Keratinocyte (primary cell): ENCODE measurements around the gene MYO9A. TPM values are rescaled to one million over a fixed set of nuclear protein-coding genes. Genes with fewer than 3 reads are reported as not detected.

ENCODE experiments used
- DNase-seq: peaks from one replicate; pipeline ENCODE4 v3.0.0-alpha.2; 2011; ENCODE audit warnings: low read depth, missing footprints, low spot score
- FAIRE-seq: peaks from 2 replicates; lab custom pipeline; 2011; peaks lifted over from hg19 to GRCh38; lab: Jason Lieb, UNC
- H2AFZ ChIP-seq: 2 replicates; pipeline ENCODE4 v1.6.0; 2012; ENCODE audit warnings: low read length, control low read depth, inconsistent platforms; ENCODE audit not compliant: control insufficient read depth
- H3K27ac ChIP-seq: 2 replicates; pipeline ENCODE4 v1.5.1; 2011; ENCODE audit warnings: low read length; ENCODE audit not compliant: control insufficient read depth, insufficient read depth
- H3K27me3 ChIP-seq: 3 replicates; pipeline ENCODE4 v1.6.0; 2011; ENCODE audit warnings: low read length; ENCODE audit not compliant: control insufficient read depth, insufficient read depth; ENCODE audit errors: extremely low read depth
- H3K36me3 ChIP-seq, 2 experiments: 2 replicates in 1 of 2; 3 replicates in 1 of 2; pipeline ENCODE4 v1.5.1; 2011; ENCODE audit warnings: low read length in 2 of 2, mild to moderate bottlenecking in 1 of 2; ENCODE audit not compliant: control insufficient read depth in 2 of 2, insufficient read depth in 2 of 2; ENCODE audit errors: extremely low read depth in 1 of 2
- H3K4me1 ChIP-seq: 3 replicates; pipeline ENCODE4 v1.5.1; 2011; ENCODE audit warnings: low read length; ENCODE audit not compliant: control insufficient read depth, insufficient read depth; ENCODE audit errors: extremely low read depth
- H3K4me2 ChIP-seq: 3 replicates; pipeline ENCODE4 v1.6.0; 2011; ENCODE audit warnings: low read depth, low read length; ENCODE audit not compliant: control insufficient read depth, insufficient read depth; ENCODE audit errors: extremely low read depth
- H3K4me3 ChIP-seq, 3 experiments: fragments of 200-600 bp in 1 of 3; sonication (generic) in 1 of 3; 2 replicates in 2 of 3; 3 replicates in 1 of 3; pipeline ENCODE4 v1.5.1; 2011 to 2016; ENCODE audit warnings: low read length in 3 of 3, mild to moderate bottlenecking in 3 of 3, control low read depth in 2 of 3, inconsistent platforms in 1 of 3, low read depth in 1 of 3, mixed read lengths in 1 of 3, mixed run types in 1 of 3, moderate library complexity in 1 of 3; ENCODE audit not compliant: control insufficient read depth in 2 of 3, insufficient read depth in 2 of 3; ENCODE audit errors: extremely low read depth in 1 of 3
- H3K79me2 ChIP-seq: 2 replicates; pipeline ENCODE4 v1.6.0; 2012; ENCODE audit warnings: low read length; ENCODE audit not compliant: control insufficient read depth, insufficient read depth
- H3K9ac ChIP-seq: 3 replicates; pipeline ENCODE4 v1.6.0; 2011; ENCODE audit warnings: low read length; ENCODE audit not compliant: control insufficient read depth, insufficient read depth; ENCODE audit errors: extremely low read depth
- H3K9me1 ChIP-seq: 3 replicates; pipeline ENCODE4 v1.6.0; 2011; ENCODE audit warnings: low read length; ENCODE audit not compliant: control insufficient read depth, insufficient read depth; ENCODE audit errors: extremely low read depth
- H3K9me3 ChIP-seq: 2 replicates; pipeline ENCODE4 v1.5.1; 2012; ENCODE audit warnings: low read depth, low read length; ENCODE audit not compliant: control insufficient read depth
- H4K20me1 ChIP-seq: 3 replicates; pipeline ENCODE4 v1.6.0; 2011; ENCODE audit warnings: low read length; ENCODE audit not compliant: control insufficient read depth, insufficient read depth; ENCODE audit errors: extremely low read depth
- EZH2 ChIP-seq: IDR thresholded peaks from one replicate; pipeline ENCODE4 v1.6.1; 2012; ENCODE audit warnings: inconsistent platforms, mild to moderate bottlenecking, low read length, moderate library complexity
- dilution Hi-C: fragments of 300-500 bp; cut with MboI; formaldehyde crosslinking; loops from one replicate; pipeline ENCODE4 v1.7.0; 2020; ENCODE audit warnings: low sequenced_read_pairs; ENCODE audit not compliant: extremely low pct_ligation_motif_present
- polyA plus RNA-seq, 5 experiments: library from polyadenylated mRNA; depleted of rRNA in 3 of 5; stranded (reverse) in 3 of 5; stranded (forward) in 1 of 5; unstranded in 1 of 5; fragments of >200 nt; gene quantifications; 1 replicate in 1 of 5; 2 replicates in 3 of 5; 3 replicates in 1 of 5; pipeline versions ENCODE4 v1.2.1 to v1.2.3, GENCODE V29; 2011 to 2012; ENCODE audit warnings: missing spikeins in 2 of 5, low read depth in 1 of 5, low replicate concordance in 1 of 5
- TF ChIP-seq, protein P1 (sequence below), 3 experiments: IDR thresholded peaks in 1 of 3; conservative IDR thresholded peaks in 1 of 3; optimal IDR thresholded peaks in 1 of 3; 2 replicates in 2 of 3; 3 replicates in 1 of 3; pipeline versions ENCODE3 to v1.5.1; 2011; ENCODE audit warnings: low read length in 3 of 3, mild to moderate bottlenecking in 3 of 3, moderate library complexity in 2 of 3, control low read depth in 1 of 3, inconsistent platforms in 1 of 3; ENCODE audit not compliant: insufficient read depth in 2 of 3; ENCODE audit errors: extremely low read depth in 1 of 3

The MYO9A gene
- polyA plus RNA-seq, 1 donor (not counting 4 experiments of a cell fraction or from before 2014, with no cell fraction given) = 10.6 TPM

DNA sequence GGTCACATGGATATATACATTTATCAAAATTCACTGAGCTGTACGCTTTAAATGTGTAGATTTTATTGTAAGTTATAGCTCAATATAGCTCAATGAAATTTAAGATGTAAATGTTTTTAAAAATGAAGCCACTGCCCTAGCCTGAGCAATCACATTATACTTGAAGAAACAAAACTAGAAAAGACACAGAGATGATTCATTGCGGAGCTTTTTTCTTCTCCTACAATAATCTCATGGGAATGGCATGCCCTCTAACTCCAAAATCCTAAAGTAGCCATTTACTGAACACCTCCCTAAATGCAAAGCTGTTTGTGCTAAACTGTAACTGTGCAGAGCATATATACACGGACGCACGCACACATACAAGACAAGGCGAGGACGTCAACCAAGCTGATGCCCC is 84.2 kb downstream of the MYO9A start:
- Histone ChIP-seq H3K27ac (no peak overlapping the region), H3K9me3 (no peaks in the 10 kb centered on the region), H3K27me3 (no peaks in the 10 kb centered on the region), H3K9me1 (no peaks in the 10 kb centered on the region), H2AFZ (no peak overlapping the region), H3K4me1 (peaks cover 14% of the 10 kb centered on the region), H3K4me2 (no peak overlapping the region), H3K4me3 (no peak overlapping the region), H3K9ac (no peak overlapping the region), H3K36me3 (peaks cover 0 to 1% of the 10 kb centered on the region in 2 experiments), H3K79me2 (peaks cover 2% of the 10 kb centered on the region), H4K20me1 (no peaks in the 10 kb centered on the region)
- DNase-seq = no peak
- dilution Hi-C loops = no loop called here
- no peak for FAIRE-seq
- TF ChIP-seq EZH2 = no peak

DNA sequence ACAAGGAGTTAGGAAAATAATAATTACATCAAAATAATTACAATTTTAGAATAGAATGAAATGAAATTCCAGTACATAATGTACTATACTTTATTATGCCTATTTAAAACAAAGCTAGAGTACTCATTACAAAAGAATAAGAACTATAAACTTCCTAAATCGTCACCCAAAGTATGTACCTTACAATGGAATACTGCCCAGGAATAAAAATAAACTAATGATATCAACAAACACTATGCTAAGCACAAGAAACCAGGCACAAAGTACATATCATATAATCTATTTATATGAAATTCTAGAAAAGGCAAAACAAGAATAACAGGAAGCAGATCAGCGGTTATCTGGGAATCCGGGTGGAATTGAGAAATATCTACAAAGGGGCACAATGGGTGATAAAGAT is 84.7 kb downstream of the MYO9A start:
- H3K4me3 ChIP-seq = no peak overlapping the region
- dilution Hi-C loops = no loop called here
- peaks cover 14% of the 10 kb centered on the region for H3K4me1 ChIP-seq
- no peak for TF ChIP-seq EZH2
- TF ChIP-seq, protein P1, sequence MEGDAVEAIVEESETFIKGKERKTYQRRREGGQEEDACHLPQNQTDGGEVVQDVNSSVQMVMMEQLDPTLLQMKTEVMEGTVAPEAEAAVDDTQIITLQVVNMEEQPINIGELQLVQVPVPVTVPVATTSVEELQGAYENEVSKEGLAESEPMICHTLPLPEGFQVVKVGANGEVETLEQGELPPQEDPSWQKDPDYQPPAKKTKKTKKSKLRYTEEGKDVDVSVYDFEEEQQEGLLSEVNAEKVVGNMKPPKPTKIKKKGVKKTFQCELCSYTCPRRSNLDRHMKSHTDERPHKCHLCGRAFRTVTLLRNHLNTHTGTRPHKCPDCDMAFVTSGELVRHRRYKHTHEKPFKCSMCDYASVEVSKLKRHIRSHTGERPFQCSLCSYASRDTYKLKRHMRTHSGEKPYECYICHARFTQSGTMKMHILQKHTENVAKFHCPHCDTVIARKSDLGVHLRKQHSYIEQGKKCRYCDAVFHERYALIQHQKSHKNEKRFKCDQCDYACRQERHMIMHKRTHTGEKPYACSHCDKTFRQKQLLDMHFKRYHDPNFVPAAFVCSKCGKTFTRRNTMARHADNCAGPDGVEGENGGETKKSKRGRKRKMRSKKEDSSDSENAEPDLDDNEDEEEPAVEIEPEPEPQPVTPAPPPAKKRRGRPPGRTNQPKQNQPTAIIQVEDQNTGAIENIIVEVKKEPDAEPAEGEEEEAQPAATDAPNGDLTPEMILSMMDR (optimal IDR thresholded peaks at IDR 0.05 in 1 of 3, IDR thresholded peaks at IDR 0.05 in 1 of 3, conservative IDR thresholded peaks at IDR 0.05 in 1 of 3; ENCODE audit: extremely low read depth in 1 of 3, insufficient read depth in 2 of 3, low read length in 3 of 3) = no peak
- H3K9ac ChIP-seq = no peak overlapping the region
- no peaks in the 10 kb centered on the region for H4K20me1 ChIP-seq
- H3K79me2 ChIP-seq = no peaks in the 10 kb centered on the region
- no peaks in the 10 kb centered on the region for H3K9me3 ChIP-seq
- DNase-seq (no peak), FAIRE-seq (no peak)
- peaks cover 0 to 1% of the 10 kb centered on the region in 2 experiments for H3K36me3 ChIP-seq
- H3K9me1 ChIP-seq = no peaks in the 10 kb centered on the region
- no peak overlapping the region for H2AFZ ChIP-seq
- H3K4me2 ChIP-seq = no peak overlapping the region
- no peaks in the 10 kb centered on the region for H3K27me3 ChIP-seq
- H3K27ac ChIP-seq = no peak overlapping the region

DNA sequence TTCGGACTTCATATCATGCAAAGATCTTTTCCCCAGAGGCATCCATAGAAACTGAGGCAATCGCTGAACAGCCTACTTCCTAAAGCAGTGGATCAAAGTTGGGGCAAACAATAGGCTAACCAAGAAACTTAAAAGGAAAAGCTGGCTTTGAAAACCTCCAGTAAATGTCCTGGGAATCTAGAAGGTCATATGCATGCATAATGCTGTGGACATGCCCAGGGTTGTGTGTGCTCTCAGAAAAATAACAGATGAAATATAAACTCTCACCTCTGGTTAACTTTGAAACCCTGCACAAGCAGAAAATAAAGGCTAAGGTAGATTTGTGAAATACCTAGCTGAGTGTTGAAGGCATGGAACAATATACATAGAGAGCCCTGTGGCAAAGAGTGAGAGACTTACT is 96.3 kb downstream of the MYO9A start:
- H3K27ac ChIP-seq = no peak overlapping the region
- FAIRE-seq = no peak
- H3K79me2 ChIP-seq = no peaks in the 10 kb centered on the region
- no peak for DNase-seq
- no peaks in the 10 kb centered on the region for H3K27me3 ChIP-seq
- H3K9ac ChIP-seq = no peak overlapping the region
- H2AFZ ChIP-seq = no peak overlapping the region
- H3K4me2 ChIP-seq = no peak overlapping the region
- no peaks in the 10 kb centered on the region for H3K9me1 ChIP-seq
- no peak for TF ChIP-seq EZH2
- TF ChIP-seq, protein P1 (optimal IDR thresholded peaks at IDR 0.05 in 1 of 3, IDR thresholded peaks at IDR 0.05 in 1 of 3, conservative IDR thresholded peaks at IDR 0.05 in 1 of 3; ENCODE audit: extremely low read depth in 1 of 3, insufficient read depth in 2 of 3, low read length in 3 of 3) = no peak
- no peaks in the 10 kb centered on the region for H4K20me1 ChIP-seq
- H3K36me3 ChIP-seq = no peaks in the 10 kb centered on the region
- no peaks in the 10 kb centered on the region for H3K9me3 ChIP-seq
- dilution Hi-C loops = no loop called here
- no peaks in the 10 kb centered on the region for H3K4me1 ChIP-seq
- H3K4me3 ChIP-seq = no peak overlapping the region
